SK-N-SH (cell line): ENCODE data around the gene JAZF1. TPM values are rescaled to one million over a fixed set of nuclear protein-coding genes. Genes with fewer than 3 reads are reported as not detected.

Experiments
- CTCF ChIA-PET: fragments of 300-600, 350-600 bp; formaldehyde crosslinking; extraction: SDS; loops from one replicate; lab custom pipeline; 2021; lab: Yijun Ruan, JAX
- POLR2A ChIA-PET: fragments of 350-600 bp; sonication (Branson Sonifier 250); formaldehyde crosslinking; extraction: SDS; loops from one replicate; lab custom pipeline; 2020; ENCODE audit warnings: antibody characterized with exemption, inconsistent platforms; lab: Yijun Ruan, JAX
- DNase-seq: peaks from one replicate; pipeline ENCODE4 v3.0.0; 2012
- H2AFZ ChIP-seq: fragments of 200-600 bp; sonication (generic); 2 replicates; pipeline ENCODE4 v1.8.1; 2016; ENCODE audit warnings: antibody characterized with exemption, mild to moderate bottlenecking, low read depth
- H3F3A ChIP-seq: fragments of 200-600 bp; sonication (generic); replicated peaks from 2 replicates; pipeline ENCODE3; 2016; ENCODE audit warnings: antibody characterized with exemption, mild to moderate bottlenecking; ENCODE audit not compliant: insufficient read depth
- H3K27ac ChIP-seq, 2 experiments: fragments of 200-500 bp in 1 of 2; fragments of 200-600 bp in 1 of 2; sonication (Bioruptor generic) in 1 of 2; sonication (generic), shearing (Covaris generic) in 1 of 2; 2 replicates each; pipeline versions ENCODE4 v1.5.1 to v1.6.1; 2014 to 2016; ENCODE audit warnings: low read depth in 2 of 2, inconsistent platforms in 1 of 2, low read length in 1 of 2, mild to moderate bottlenecking in 1 of 2, mixed read lengths in 1 of 2
- H3K27me3 ChIP-seq: fragments of 200-600 bp; sonication (generic), shearing (Covaris generic); 2 replicates; pipeline ENCODE4 v1.6.1; 2016; ENCODE audit warnings: mixed run types; ENCODE audit not compliant: insufficient read depth
- H3K36me3 ChIP-seq, 2 experiments: fragments of 200-500 bp in 1 of 2; fragments of 200-600 bp in 1 of 2; sonication (Bioruptor generic) in 1 of 2; sonication (generic) in 1 of 2; replicated peaks in 1 of 2; 2 replicates each; pipeline versions ENCODE3 to v1.5.1; 2014 to 2016; ENCODE audit warnings: low read length in 1 of 2, mild to moderate bottlenecking in 1 of 2; ENCODE audit not compliant: insufficient read depth in 2 of 2, control insufficient read depth in 1 of 2
- H3K4me1 ChIP-seq, 2 experiments: fragments of 200-500 bp in 1 of 2; fragments of 200-600 bp in 1 of 2; sonication (Bioruptor generic) in 1 of 2; sonication (generic), shearing (Covaris generic) in 1 of 2; 2 replicates each; pipeline versions ENCODE4 v1.5.1 to v1.6.1; 2014 to 2016; ENCODE audit warnings: low read depth in 1 of 2, low read length in 1 of 2, mixed run types in 1 of 2; ENCODE audit not compliant: insufficient read depth in 2 of 2, control insufficient read depth in 1 of 2
- H3K4me2 ChIP-seq: fragments of 200-600 bp; sonication (generic), shearing (Covaris generic); 2 replicates; pipeline ENCODE4 v1.6.1; 2017; ENCODE audit warnings: mixed run types
- H3K4me3 ChIP-seq, 2 experiments: fragments of 200-500 bp in 1 of 2; fragments of 200-600 bp in 1 of 2; sonication (Bioruptor generic) in 1 of 2; sonication (generic), shearing (Covaris generic) in 1 of 2; 2 replicates each; pipeline versions ENCODE4 v1.5.1 to v1.8.1; 2014 to 2016; ENCODE audit warnings: low read depth in 2 of 2, inconsistent platforms in 1 of 2, low read length in 1 of 2, mild to moderate bottlenecking in 1 of 2, mixed read lengths in 1 of 2, moderate library complexity in 1 of 2
- H3K79me2 ChIP-seq: fragments of 200-600 bp; sonication (generic); 2 replicates; pipeline ENCODE4 v1.8.1; 2017; ENCODE audit warnings: mild to moderate bottlenecking; ENCODE audit not compliant: insufficient read depth
- H3K9ac ChIP-seq: fragments of 200-600 bp; sonication (generic); 2 replicates; pipeline ENCODE4 v1.6.1; 2017; ENCODE audit warnings: mixed run types
- H3K9me2 ChIP-seq: fragments of 200-600 bp; sonication (generic); 2 replicates; pipeline ENCODE4 v1.6.1; 2017; ENCODE audit warnings: mixed run types
- H3K9me3 ChIP-seq: fragments of 200-600 bp; sonication (generic); 2 replicates; pipeline ENCODE4 v1.6.1; 2017; ENCODE audit warnings: mixed run types, mild to moderate bottlenecking, moderate library complexity
- H4K20me1 ChIP-seq: fragments of 200-600 bp; sonication (generic); 2 replicates; pipeline ENCODE4 v1.6.1; 2017; ENCODE audit warnings: mild to moderate bottlenecking, mixed run types; ENCODE audit not compliant: insufficient read depth
- CHD2 ChIP-seq: fragments of 150-350 bp; IDR thresholded peaks from 2 replicates; pipeline ENCODE4 v1.6.1; 2018; ENCODE audit warnings: low read length; ENCODE audit not compliant: partially characterized antibody
- EP300 ChIP-seq, 2 experiments: IDR thresholded peaks; 2 replicates each; pipeline versions ENCODE4 v1.4.0 to v1.6.1; 2012; ENCODE audit warnings: borderline replicate concordance in 1 of 2, low read depth in 1 of 2, low read length in 1 of 2
- EZH2phosphoT487 ChIP-seq: fragments of 200-600 bp; sonication (generic); IDR thresholded peaks from 2 replicates; pipeline ENCODE4 v1.6.1; 2017; ENCODE audit warnings: low read depth, mixed run types, mild to moderate bottlenecking, antibody characterized with exemption, moderate library complexity, borderline replicate concordance
- FOSL2 ChIP-seq: IDR thresholded peaks from 2 replicates; pipeline ENCODE4 v1.4.0; 2012; ENCODE audit warnings: low read depth, mild to moderate bottlenecking, moderate library complexity, borderline replicate concordance
- FOXM1 ChIP-seq: IDR thresholded peaks from 2 replicates; pipeline ENCODE4 v1.4.0; 2012; ENCODE audit warnings: low read depth, mild to moderate bottlenecking
- GABPA ChIP-seq: IDR thresholded peaks from 2 replicates; pipeline ENCODE4 v1.4.0; 2012; ENCODE audit warnings: low read depth, mild to moderate bottlenecking
- JUND ChIP-seq: IDR thresholded peaks from 2 replicates; pipeline ENCODE4 v1.4.0; 2012
- MAX ChIP-seq: IDR thresholded peaks from 2 replicates; pipeline ENCODE4 v1.4.0; 2012; ENCODE audit warnings: low read depth
- MEF2A ChIP-seq: IDR thresholded peaks from 2 replicates; pipeline ENCODE4 v1.4.0; 2012; ENCODE audit warnings: low read depth, borderline replicate concordance
- POLR2AphosphoS5 ChIP-seq: IDR thresholded peaks from 2 replicates; pipeline ENCODE4 v1.6.1; 2012; ENCODE audit warnings: low read depth, low read length
- RXRA ChIP-seq: IDR thresholded peaks from 2 replicates; pipeline ENCODE4 v1.4.0; 2012; ENCODE audit warnings: low read depth, mild to moderate bottlenecking, borderline replicate concordance
- SIN3A ChIP-seq: IDR thresholded peaks from 2 replicates; pipeline ENCODE4 v1.6.1; 2012; ENCODE audit warnings: low read depth, mild to moderate bottlenecking, low read length, moderate library complexity, borderline replicate concordance
- TCF12 ChIP-seq: IDR thresholded peaks from 2 replicates; pipeline ENCODE4 v1.4.0; 2012
- TEAD4 ChIP-seq: IDR thresholded peaks from 2 replicates; pipeline ENCODE4 v1.4.0; 2012; ENCODE audit warnings: mild to moderate bottlenecking, borderline replicate concordance; ENCODE audit not compliant: insufficient read depth
- USF1 ChIP-seq: IDR thresholded peaks from 2 replicates; pipeline ENCODE4 v1.4.0; 2012; ENCODE audit warnings: low read depth, borderline replicate concordance
- USF2 ChIP-seq: fragments of 150-350 bp; IDR thresholded peaks from 2 replicates; pipeline ENCODE4 v1.6.1; 2017; ENCODE audit warnings: antibody characterized with exemption, low read length, low read depth, borderline replicate concordance
- YY1 ChIP-seq: IDR thresholded peaks from 2 replicates; pipeline ENCODE4 v1.4.0; 2012; ENCODE audit warnings: low read depth, mild to moderate bottlenecking
- ZBTB33 ChIP-seq: IDR thresholded peaks from 2 replicates; pipeline ENCODE4 v1.4.0; 2012; ENCODE audit warnings: low read depth, borderline replicate concordance
- WGBS: methylation state at CpG from one replicate; pipeline ENCODE4 v1.1.6; 2017; ENCODE audit warnings: low lambda C conversion rate; 5-methylcytosine and 5-hydroxymethylcytosine counted together
- polyA plus RNA-seq, 3 experiments: library from polyadenylated mRNA; depleted of rRNA; stranded (reverse); fragments of >200 nt; gene quantifications; 2 replicates each; pipeline ENCODE4 v1.2.3, GENCODE V29; 2012

JAZF1 gene
- polyA plus RNA-seq, 1 of the 3 experiments (the other 2 are of a cell fraction), result 1.7 TPM

- Histone ChIP-seq H2AFZ (no peak overlapping the region), H3K4me3 (no peak overlapping the region), H3K79me2 (no peaks in the 10 kb centered on the region), H3F3A (peaks cover 22% of the 10 kb centered on the region), H3K27ac (no peak overlapping the region), H3K4me1 (peaks cover 19 to 53% of the 10 kb centered on the region in 2 experiments), H3K9ac (no peak overlapping the region), H3K36me3 (no peaks in the 10 kb centered on the region), H3K9me2 (no peaks in the 10 kb centered on the region), H3K4me2 (no peak overlapping the region), H4K20me1 (no peaks in the 10 kb centered on the region), H3K9me3 (no peaks in the 10 kb centered on the region), H3K27me3 (no peaks in the 10 kb centered on the region)
- CTCF ChIA-PET, result interaction anchor here (0.5 to 31.3 kb wide), 5 partner anchors 6 to 54 kb away, joined by 3 to 828 read pairs (median 651); no protein-coding TSS in a partner anchor
- POLR2A ChIA-PET, result no interaction called here
- TF ChIP-seq TCF12, result no peak
- TF ChIP-seq MEF2A, result no peak
- TF ChIP-seq CHD2, result no peak
- TF ChIP-seq FOSL2, result no peak
- no peak for TF ChIP-seq USF2
- no peak for TF ChIP-seq MAX
- TF ChIP-seq USF1, result no peak
- TF ChIP-seq FOXM1, result no peak
- no peak for TF ChIP-seq GABPA
- no peak for TF ChIP-seq SIN3A
- no peak for TF ChIP-seq TEAD4
- no peak for TF ChIP-seq YY1
- TF ChIP-seq EZH2phosphoT487, result no peak
- TF ChIP-seq POLR2AphosphoS5, result no peak
- no peak for TF ChIP-seq RXRA
- no peak for TF ChIP-seq EP300 (IDR thresholded peaks at IDR 0.05; ENCODE audit: borderline replicate concordance in 1 of 2, low read depth in 1 of 2, low read length in 1 of 2)
- TF ChIP-seq JUND, result no peak
- TF ChIP-seq ZBTB33, result no peak
- 90% methylated on average over 8 of the region's 8 CpGs for whole genome bisulfite sequencing
- no peak for DNase-seq
Measured at GRCh38 chr7:28072876-28073514, 107.6 kb downstream of the JAZF1 start.
